Nephron (organoid): ENCODE data around the gene FOXK1.

Source experiments
- H3K27ac Mint-ChIP-seq, 3 experiments: 2 replicates each; pipeline ENCODE4 v1.8.0; 2020; ENCODE audit warnings: mixed read lengths in 3 of 3, mild to moderate bottlenecking in 2 of 3, moderate library complexity in 1 of 3
- H3K27me3 Mint-ChIP-seq: 2 replicates; pipeline ENCODE4 v1.8.0; 2021; ENCODE audit warnings: low read depth, mild to moderate bottlenecking, moderate library complexity, mixed read lengths
- H3K36me3 Mint-ChIP-seq: 2 replicates; pipeline ENCODE4 v1.8.0; 2020; ENCODE audit warnings: low read depth, mixed read lengths
- H3K4me1 Mint-ChIP-seq: 2 replicates; pipeline ENCODE4 v1.8.0; 2020; ENCODE audit warnings: mixed read lengths
- H3K4me3 Mint-ChIP-seq, 3 experiments: 2 replicates each; pipeline ENCODE4 v1.8.0; 2020; ENCODE audit warnings: mild to moderate bottlenecking in 3 of 3, mixed read lengths in 3 of 3, moderate library complexity in 2 of 3
- H3K9me3 Mint-ChIP-seq: 2 replicates; pipeline ENCODE4 v1.8.0; 2020; ENCODE audit warnings: mixed read lengths
- CTCF ChIP-seq, 3 experiments: fragments of 200-600 bp; sonication (generic); IDR thresholded peaks; one replicate each; pipeline ENCODE4 v1.5.0; 2021; ENCODE audit warnings: antibody characterized with exemption in 3 of 3; ENCODE audit not compliant: unreplicated experiment in 3 of 3

The FOXK1 gene

GRCh38 chr7:4768597-4769569 lies 86.8 kb downstream of the FOXK1 start:
- TF ChIP-seq CTCF (IDR thresholded peaks at IDR 0.05; ENCODE audit: unreplicated experiment in 3 of 3): no peak
- Mint-ChIP-seq H3K9me3 (no peaks in the 10 kb centered on the region), H3K36me3 (peaks cover 29% of the 10 kb centered on the region), H3K27me3 (no peaks in the 10 kb centered on the region), H3K27ac (no peak overlapping the region), H3K4me1 (peaks cover 11% of the 10 kb centered on the region), H3K4me3 (no peak overlapping the region)

DNA sequence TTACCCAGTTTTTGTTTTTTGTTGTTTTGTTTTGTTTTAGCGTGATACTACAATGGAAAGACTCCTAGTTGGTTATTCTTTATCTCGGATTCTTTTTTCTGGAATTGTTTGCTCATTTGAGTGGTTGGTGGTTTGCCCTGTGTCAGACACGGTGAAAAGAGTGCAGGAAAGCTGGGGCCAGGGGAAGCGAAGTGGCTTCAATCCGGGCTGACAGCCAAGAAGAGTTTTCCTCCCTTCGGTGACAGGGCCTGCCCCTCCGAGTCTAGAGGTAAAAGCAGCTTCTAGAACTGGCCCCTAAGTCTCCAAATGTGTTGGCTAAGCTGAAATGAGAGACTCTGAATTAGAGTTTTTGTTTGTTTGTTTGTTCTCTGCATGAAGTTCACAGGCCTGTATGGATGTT lies 87.7 kb downstream of the FOXK1 start:
- Mint-ChIP-seq H3K9me3 (no peaks in the 10 kb centered on the region), H3K27me3 (no peaks in the 10 kb centered on the region), H3K36me3 (peaks cover 26% of the 10 kb centered on the region), H3K4me1 (peaks cover 19% of the 10 kb centered on the region), H3K27ac (peak overlapping the region in 2 of 3 experiments; percentile 54 to 76), H3K4me3 (no peak overlapping the region)
- TF ChIP-seq CTCF (IDR thresholded peaks at IDR 0.05; ENCODE audit: unreplicated experiment in 3 of 3): no peak

- TF ChIP-seq CTCF (IDR thresholded peaks at IDR 0.05; ENCODE audit: unreplicated experiment in 3 of 3): no peak
- peaks cover 23% of the 10 kb centered on the region for H3K36me3 Mint-ChIP-seq
- peaks cover 30% of the 10 kb centered on the region for H3K4me1 Mint-ChIP-seq
- no peaks in the 10 kb centered on the region for H3K27me3 Mint-ChIP-seq
- no peak overlapping the region for H3K27ac Mint-ChIP-seq
- H3K4me3 Mint-ChIP-seq: peak overlapping the region in 2 of 3 experiments; percentile 27 to 40
- H3K9me3 Mint-ChIP-seq: no peaks in the 10 kb centered on the region
These were observed 88.8 kb downstream of the FOXK1 start for GRCh38 chr7:4770886-4771285.

DNA sequence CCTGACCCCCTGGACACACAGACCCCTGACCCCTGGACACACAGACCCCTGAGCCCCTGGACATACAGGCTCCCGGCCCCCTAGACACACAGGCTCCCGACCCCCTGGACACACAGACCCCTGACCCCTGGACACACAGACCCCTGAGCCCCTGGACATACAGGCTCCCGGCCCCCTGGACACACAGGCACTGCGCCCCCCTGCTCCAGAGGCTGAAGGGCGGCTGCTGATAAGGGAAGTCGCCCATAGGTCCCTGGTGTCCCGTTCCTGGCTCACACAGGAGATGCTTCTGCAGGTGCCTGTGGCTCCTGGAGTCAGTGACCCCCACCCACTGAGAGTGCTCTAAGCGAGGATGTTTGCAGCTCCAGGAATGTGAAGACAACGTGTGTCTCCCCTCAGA lies 89.6 kb downstream of the FOXK1 start:
- Mint-ChIP-seq H3K4me1 (peaks cover 33% of the 10 kb centered on the region), H3K27ac (no peak overlapping the region), H3K36me3 (peaks cover 15% of the 10 kb centered on the region), H3K9me3 (no peaks in the 10 kb centered on the region), H3K27me3 (no peaks in the 10 kb centered on the region), H3K4me3 (no peak overlapping the region)
- TF ChIP-seq CTCF (IDR thresholded peaks at IDR 0.05; ENCODE audit: unreplicated experiment in 3 of 3): no peak

- peak overlapping the region in 1 of 3 experiments; percentile 14 for H3K4me3 Mint-ChIP-seq
- H3K27me3 Mint-ChIP-seq: no peaks in the 10 kb centered on the region
- no peaks in the 10 kb centered on the region for H3K9me3 Mint-ChIP-seq
- peaks cover 33% of the 10 kb centered on the region for H3K4me1 Mint-ChIP-seq
- H3K36me3 Mint-ChIP-seq: peaks cover 13% of the 10 kb centered on the region
- TF ChIP-seq CTCF (IDR thresholded peaks at IDR 0.05; ENCODE audit: unreplicated experiment in 3 of 3): no peak
- H3K27ac Mint-ChIP-seq: no peak overlapping the region
These were observed 90.2 kb downstream of the FOXK1 start for GRCh38 chr7:4772306-4772705.
